ENCODE data around the gene LPIN1. TPM values are rescaled to one million over a fixed set of nuclear protein-coding genes. Genes with fewer than 3 reads are reported as not detected.

Gene LPIN1
- total RNA-seq, 2 donors from 2014 or later: 59.0 to 69.2 TPM

DNA sequence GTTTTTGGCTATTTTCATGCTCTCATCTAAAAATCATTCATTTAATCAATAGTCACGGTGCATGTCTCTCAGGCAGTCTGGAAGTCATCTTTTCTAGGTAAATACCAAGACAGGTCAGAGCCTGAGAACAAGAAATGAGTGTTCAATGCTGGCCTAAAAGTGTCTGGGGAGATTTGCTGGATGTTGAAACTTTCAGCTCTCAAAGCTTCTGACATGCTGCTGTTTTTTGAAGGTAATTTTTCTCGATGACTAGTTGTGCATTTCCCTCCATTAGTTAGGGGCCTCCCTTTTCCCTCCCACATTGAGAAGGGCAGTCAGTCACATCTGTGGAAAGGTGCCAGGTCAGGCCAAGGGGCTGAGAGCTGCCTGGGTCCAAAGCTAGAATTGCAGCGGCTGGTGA, 115.6 kb downstream of the LPIN1 start:
- peaks cover 15% of the 10 kb centered on the region for H3K4me1 Mint-ChIP-seq
- peak overlapping the region; percentile 70 for H3K4me3 Mint-ChIP-seq
- no peak overlapping the region for H3K27ac Mint-ChIP-seq
- H3K36me3 Mint-ChIP-seq (ENCODE audit: low read depth): no peaks in the 10 kb centered on the region
- H3K9me3 Mint-ChIP-seq: no peaks in the 10 kb centered on the region
- no peak for ATAC-seq (replicated peaks)
- H3K27me3 Mint-ChIP-seq: peaks cover 3% of the 10 kb centered on the region

DNA sequence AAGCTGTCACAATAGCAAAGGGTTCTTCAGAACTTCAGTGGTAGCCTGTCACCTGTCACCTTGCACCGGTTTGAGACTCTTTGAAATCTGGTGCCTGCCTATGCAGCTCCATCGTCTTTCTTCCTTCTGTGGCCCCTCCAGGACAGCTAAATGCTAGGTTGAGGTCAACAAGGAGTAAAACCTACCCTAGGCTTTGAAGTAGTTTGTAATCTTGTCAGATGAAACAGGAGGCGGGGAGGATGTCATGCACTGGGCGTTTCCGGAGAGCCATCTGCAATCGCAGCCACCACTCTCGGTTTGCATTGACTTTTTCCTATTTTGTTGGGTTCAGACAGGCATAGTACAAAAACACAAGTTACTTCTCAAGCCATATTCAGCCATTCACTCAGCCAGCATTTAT, 116.7 kb downstream of the LPIN1 start:
- ATAC-seq (replicated peaks): peak; percentile 45
- peaks cover 3% of the 10 kb centered on the region for H3K27me3 Mint-ChIP-seq
- peaks cover 15% of the 10 kb centered on the region for H3K4me1 Mint-ChIP-seq
- H3K4me3 Mint-ChIP-seq: peak overlapping the region; percentile 70
- H3K27ac Mint-ChIP-seq: no peak overlapping the region
- H3K9me3 Mint-ChIP-seq: no peaks in the 10 kb centered on the region
- H3K36me3 Mint-ChIP-seq (ENCODE audit: low read depth): no peaks in the 10 kb centered on the region

DNA sequence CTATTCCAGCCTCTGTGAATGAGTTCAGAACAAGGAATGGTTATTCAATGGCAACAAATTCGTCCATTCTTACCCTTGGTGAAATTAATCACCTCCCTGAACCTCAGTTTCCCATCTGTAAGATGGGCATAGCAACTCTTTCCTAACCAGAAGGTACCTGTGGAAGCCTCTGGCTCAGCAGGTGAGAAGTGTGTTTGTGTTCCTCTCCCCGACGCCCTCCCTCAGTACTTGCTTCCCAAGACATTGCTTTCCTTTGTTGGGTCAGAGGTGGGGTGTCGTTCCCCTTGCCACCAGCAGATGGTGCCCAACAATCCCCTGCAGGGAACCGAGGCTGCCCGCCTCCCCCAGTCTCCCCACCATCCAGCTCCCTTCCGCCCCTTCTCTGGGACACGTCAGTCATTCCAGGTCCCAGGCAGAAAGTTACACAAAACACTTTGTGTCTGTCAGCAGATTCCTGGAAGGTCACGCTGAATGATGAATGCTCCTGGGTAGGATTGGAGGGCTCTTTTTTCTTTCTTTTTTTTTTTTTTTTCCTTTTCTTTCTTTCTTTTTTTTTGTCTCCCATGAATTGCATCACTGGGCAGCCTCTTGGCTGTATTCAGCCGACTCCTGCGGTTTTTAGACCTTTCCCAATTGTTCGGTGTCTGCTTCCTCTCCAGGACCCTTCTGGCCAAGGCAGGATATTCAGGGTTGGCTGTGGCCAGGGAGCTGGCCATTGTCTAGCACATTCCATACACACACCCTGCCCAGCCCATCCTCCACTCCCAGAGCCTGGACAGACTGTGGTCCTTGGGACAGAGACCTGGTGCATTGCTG, 117.3 kb downstream of the LPIN1 start:
- Mint-ChIP-seq H3K4me1 (peaks cover 15% of the 10 kb centered on the region), H3K4me3 (peak overlapping the region; percentile 70), H3K27ac (no peak overlapping the region), H3K9me3 (no peaks in the 10 kb centered on the region), H3K36me3 (ENCODE audit: low read depth) (no peaks in the 10 kb centered on the region), H3K27me3 (peaks cover 3% of the 10 kb centered on the region)
- peak; percentile 62 for ATAC-seq (replicated peaks)

DNA sequence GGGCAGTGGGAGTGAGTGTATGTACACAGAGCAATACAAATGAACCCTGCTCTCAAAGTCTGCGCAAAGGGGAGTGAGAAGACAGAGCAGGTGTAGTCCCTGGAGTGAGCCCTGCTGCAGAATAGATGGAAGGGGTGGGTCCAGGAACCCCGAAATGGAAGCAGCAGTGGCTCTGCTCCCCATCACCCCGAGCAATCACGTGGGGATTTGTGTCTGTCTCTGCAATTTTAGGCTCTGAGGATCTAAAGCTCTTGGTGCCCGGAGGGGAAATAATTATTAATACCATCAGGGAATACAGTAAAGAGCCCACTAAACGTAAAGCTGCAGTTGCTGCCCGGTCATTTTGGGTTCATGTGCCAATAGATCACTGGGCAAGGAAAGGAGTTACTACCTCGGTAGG, 118.3 kb downstream of the LPIN1 start:
- Mint-ChIP-seq H3K36me3 (ENCODE audit: low read depth) (no peaks in the 10 kb centered on the region), H3K4me1 (peaks cover 15% of the 10 kb centered on the region), H3K27me3 (peaks cover 3% of the 10 kb centered on the region), H3K27ac (no peak overlapping the region), H3K4me3 (peak overlapping the region; percentile 70), H3K9me3 (no peaks in the 10 kb centered on the region)
- ATAC-seq (replicated peaks): no peak

DNA sequence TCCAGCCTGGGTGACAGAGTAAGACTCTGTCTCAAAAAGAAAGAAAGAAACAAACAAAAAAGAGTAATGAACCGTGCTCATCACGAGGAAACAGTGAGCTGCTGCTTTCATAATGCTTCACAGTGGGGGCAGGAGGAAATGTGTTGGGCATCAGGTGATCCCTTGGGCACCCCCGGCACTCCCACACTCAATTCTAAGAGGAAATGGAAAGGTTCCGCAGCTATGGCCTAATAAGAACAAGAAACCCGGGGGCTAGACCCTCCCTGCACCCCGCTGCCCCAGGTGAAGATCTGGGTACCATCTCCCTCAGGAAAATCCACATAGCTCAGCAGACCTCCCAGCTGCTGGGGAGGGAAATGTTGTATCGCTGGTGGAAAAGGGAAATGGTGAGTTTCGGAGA, 118.9 kb downstream of the LPIN1 start:
- H3K4me1 Mint-ChIP-seq: peaks cover 17% of the 10 kb centered on the region
- no peak overlapping the region for H3K4me3 Mint-ChIP-seq
- no peaks in the 10 kb centered on the region for H3K36me3 Mint-ChIP-seq (ENCODE audit: low read depth)
- no peaks in the 10 kb centered on the region for H3K9me3 Mint-ChIP-seq
- peaks cover 3% of the 10 kb centered on the region for H3K27me3 Mint-ChIP-seq
- peak; percentile 14 for ATAC-seq (replicated peaks)
- H3K27ac Mint-ChIP-seq: no peak overlapping the region

DNA sequence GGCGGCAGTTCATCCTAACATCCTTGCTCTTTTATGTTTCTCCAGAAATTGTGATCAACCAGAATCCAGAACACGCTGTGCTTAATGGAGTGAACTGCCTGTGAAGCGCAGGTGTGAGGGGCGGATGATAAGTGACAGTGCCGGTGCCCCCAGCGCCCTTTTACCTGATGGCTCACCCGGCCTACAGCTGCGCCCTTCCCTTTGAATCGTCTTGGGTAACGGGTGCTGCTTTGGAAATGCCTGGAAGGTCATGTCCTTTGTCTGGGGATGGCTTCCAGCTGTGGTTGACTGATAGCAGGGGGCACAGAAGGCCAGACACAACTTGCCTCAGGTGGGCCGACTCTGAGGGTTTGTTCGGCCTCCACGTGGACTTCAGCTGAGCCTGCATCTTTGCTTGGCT, 119.4 kb downstream of the LPIN1 start:
- Mint-ChIP-seq H3K27me3 (peaks cover 3% of the 10 kb centered on the region), H3K36me3 (ENCODE audit: low read depth) (no peaks in the 10 kb centered on the region), H3K27ac (no peak overlapping the region), H3K9me3 (no peaks in the 10 kb centered on the region), H3K4me1 (peaks cover 21% of the 10 kb centered on the region), H3K4me3 (no peak overlapping the region)
- no peak for ATAC-seq (replicated peaks)

DNA sequence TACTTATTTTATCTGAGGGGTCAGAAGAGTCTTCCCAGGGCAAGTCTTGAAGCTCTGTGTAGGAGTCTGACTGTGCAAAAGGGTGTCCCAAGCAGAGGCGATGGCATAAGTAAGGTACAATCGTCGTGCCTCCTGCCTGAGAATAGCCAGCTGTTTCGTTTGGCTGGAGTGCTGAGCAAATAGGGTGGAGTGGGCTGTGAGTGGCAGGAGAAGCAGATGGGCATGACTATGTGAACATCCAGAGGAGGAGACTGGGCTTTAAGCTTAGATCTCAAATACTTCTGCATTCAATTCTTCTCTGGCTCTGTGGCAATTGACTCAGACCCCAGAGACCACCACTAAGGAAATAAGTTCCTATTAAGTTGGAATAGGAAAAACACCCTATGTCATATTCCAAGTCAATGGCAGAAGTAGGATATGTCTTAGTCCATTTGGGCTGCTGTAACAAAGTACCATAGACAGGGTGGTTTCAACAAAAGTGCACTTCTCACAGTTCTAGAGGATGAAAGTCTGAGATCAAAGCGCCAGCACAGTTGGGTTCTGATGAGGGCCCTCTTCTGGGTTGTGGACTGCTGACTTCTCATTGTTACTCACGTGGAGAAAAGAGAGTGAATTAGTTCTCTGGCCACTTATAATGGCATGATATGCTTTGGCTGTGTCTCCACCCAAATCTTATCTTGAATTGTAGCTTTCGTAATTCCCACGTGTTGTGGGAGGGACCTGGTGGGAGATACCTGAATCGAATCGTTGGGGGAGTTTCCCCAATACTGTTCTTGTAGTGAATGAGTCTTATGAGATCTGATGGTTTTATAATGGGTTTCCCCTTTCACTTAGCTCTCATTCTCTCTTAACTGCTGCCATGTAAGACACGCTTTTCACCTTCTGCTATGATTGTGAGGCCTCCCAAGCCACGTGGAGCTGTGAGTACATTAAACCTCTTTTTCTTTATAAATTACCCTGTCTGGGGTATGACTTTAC, 120.2 kb downstream of the LPIN1 start:
- H3K36me3 Mint-ChIP-seq (ENCODE audit: low read depth): no peaks in the 10 kb centered on the region
- ATAC-seq (replicated peaks): peak; percentile 72

DNA sequence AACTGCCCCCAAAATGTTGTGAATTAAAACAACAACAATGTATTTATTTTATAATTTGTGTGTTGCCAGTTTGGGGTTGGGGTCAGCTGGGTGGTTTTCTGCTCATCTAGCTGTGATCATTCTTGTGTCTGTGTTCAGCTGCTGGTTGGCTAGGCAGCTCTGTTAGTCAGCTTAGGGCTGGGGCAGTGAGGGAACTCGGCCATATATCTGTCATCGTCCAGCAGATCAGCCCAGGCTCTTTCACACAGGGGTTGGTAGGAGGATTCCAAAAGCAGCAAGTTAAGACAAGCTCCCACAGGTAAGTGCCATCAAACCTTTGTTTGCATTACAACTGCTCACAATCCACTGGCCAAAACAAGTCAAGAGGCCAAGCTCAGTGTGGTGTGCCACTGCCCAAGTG, 121.5 kb downstream of the LPIN1 start:
- H3K27me3 Mint-ChIP-seq: no peaks in the 10 kb centered on the region
- no peaks in the 10 kb centered on the region for H3K9me3 Mint-ChIP-seq
- no peaks in the 10 kb centered on the region for H3K36me3 Mint-ChIP-seq (ENCODE audit: low read depth)
- H3K4me3 Mint-ChIP-seq: no peak overlapping the region
- H3K4me1 Mint-ChIP-seq: peaks cover 21% of the 10 kb centered on the region
- ATAC-seq (replicated peaks): no peak
- no peak overlapping the region for H3K27ac Mint-ChIP-seq

More for the DNA sequence above, 120.2 kb downstream of the LPIN1 start:
- Mint-ChIP-seq H3K27me3 (peaks cover 3% of the 10 kb centered on the region), H3K9me3 (no peaks in the 10 kb centered on the region), H3K4me3 (no peak overlapping the region), H3K4me1 (peaks cover 21% of the 10 kb centered on the region), H3K27ac (no peak overlapping the region)

DNA sequence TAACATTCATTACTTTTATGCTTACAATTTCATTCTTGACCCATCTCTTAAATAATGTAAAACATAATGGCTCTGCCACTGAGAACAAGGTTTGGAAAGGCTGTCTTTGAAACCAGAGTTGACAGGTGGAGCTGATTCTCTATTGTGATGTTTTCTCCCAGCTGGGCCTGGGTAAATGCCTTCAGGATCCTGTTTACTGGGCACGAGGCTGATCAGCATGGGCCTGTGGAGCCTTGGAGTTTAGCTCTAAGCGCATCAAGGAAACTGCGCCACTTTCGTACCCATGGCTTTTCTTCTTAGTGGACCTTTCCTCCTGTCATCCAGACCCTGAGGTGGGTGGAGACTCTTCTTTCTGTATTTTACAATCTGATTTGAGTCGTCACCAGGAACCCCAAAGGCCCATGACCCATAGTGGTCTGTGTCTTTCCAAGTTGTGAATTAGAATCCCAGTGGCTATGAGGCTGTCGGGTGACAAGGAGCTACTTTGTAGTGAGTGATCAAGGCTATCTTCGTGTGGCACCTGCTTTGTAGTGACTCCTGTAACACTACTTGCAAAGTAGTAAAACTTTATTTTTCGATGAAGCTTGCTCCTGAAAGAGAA, 123.1 kb downstream of the LPIN1 start:
- H3K4me3 Mint-ChIP-seq: no peak overlapping the region
- no peak for ATAC-seq (replicated peaks)
- H3K9me3 Mint-ChIP-seq: no peaks in the 10 kb centered on the region
- H3K4me1 Mint-ChIP-seq: peaks cover 18% of the 10 kb centered on the region
- H3K36me3 Mint-ChIP-seq (ENCODE audit: low read depth): no peaks in the 10 kb centered on the region
- no peaks in the 10 kb centered on the region for H3K27me3 Mint-ChIP-seq
- H3K27ac Mint-ChIP-seq: no peak overlapping the region

DNA sequence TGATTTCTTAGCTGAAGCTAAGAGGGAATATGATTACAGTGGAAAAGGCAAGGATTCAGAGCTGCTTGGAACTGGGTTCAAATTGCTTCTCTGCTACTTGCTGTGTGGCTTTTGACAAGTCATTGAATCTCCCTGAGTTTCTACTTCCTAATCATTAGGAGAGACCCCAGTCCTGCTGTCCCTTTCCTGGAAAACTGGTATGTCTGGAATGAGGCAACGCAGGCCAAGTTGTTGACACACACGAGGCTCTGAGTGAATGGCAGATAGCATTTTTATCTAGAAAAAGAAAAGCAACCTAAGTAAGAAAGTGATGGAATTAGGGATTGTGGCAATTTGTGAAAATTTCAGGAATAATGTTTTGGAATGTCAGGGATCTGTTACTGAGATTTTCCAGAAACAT, 123.6 kb downstream of the LPIN1 start:
- peaks cover 21% of the 10 kb centered on the region for H3K4me1 Mint-ChIP-seq
- H3K36me3 Mint-ChIP-seq (ENCODE audit: low read depth): no peaks in the 10 kb centered on the region
- no peak for ATAC-seq (replicated peaks)
- no peak overlapping the region for H3K27ac Mint-ChIP-seq
- no peaks in the 10 kb centered on the region for H3K9me3 Mint-ChIP-seq
- no peak overlapping the region for H3K4me3 Mint-ChIP-seq
- no peaks in the 10 kb centered on the region for H3K27me3 Mint-ChIP-seq

DNA sequence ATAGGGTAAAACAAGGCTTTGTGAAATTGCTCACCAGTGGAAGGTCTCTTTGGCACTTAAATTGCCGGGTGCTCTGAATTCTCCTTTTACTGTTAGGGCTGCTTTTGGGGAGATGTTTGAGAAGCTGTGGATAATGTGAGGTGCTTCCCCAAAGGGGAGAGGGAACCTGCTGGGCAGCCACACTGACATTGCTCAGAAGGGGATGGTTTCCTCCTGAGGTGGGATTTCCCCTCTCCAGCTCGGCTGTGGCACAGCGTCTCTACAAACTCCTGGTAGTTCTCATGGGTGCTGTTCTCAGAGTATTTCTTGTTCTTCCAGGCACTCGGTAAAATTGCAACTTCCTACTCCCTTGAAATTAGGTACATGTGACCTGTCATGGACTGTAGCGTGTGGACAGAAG, 124.2 kb downstream of the LPIN1 start:
- no peak overlapping the region for H3K27ac Mint-ChIP-seq
- peak; percentile 37 for ATAC-seq (replicated peaks)
- H3K4me3 Mint-ChIP-seq: no peak overlapping the region

DNA sequence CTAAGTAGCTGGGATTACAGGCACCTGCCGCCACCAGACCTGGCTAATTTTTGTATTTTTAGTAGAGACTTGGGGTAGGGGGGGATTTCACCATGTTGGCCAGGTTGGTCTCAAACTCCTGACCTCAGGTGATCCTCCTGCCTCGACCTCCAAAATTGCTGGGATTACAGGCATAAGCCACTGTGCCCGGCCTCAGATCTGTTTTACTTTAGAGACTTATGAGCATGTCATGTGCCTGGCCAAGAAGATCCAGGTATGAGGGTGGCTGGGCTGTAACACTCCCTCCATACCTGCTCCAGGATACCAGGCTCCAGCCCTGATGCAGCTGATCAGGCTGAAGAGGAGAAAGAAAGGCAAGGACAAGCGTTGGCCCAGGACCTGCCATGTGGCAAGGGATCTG, 125.0 kb downstream of the LPIN1 start:
- Mint-ChIP-seq H3K27me3 (no peaks in the 10 kb centered on the region), H3K4me1 (peaks cover 25% of the 10 kb centered on the region), H3K4me3 (no peak overlapping the region), H3K9me3 (no peaks in the 10 kb centered on the region), H3K36me3 (ENCODE audit: low read depth) (no peaks in the 10 kb centered on the region), H3K27ac (no peak overlapping the region)
- ATAC-seq (replicated peaks): no peak

More for the DNA sequence above, 124.2 kb downstream of the LPIN1 start:
- no peaks in the 10 kb centered on the region for H3K36me3 Mint-ChIP-seq (ENCODE audit: low read depth)
- no peaks in the 10 kb centered on the region for H3K27me3 Mint-ChIP-seq
- peaks cover 25% of the 10 kb centered on the region for H3K4me1 Mint-ChIP-seq
- H3K9me3 Mint-ChIP-seq: no peaks in the 10 kb centered on the region

DNA sequence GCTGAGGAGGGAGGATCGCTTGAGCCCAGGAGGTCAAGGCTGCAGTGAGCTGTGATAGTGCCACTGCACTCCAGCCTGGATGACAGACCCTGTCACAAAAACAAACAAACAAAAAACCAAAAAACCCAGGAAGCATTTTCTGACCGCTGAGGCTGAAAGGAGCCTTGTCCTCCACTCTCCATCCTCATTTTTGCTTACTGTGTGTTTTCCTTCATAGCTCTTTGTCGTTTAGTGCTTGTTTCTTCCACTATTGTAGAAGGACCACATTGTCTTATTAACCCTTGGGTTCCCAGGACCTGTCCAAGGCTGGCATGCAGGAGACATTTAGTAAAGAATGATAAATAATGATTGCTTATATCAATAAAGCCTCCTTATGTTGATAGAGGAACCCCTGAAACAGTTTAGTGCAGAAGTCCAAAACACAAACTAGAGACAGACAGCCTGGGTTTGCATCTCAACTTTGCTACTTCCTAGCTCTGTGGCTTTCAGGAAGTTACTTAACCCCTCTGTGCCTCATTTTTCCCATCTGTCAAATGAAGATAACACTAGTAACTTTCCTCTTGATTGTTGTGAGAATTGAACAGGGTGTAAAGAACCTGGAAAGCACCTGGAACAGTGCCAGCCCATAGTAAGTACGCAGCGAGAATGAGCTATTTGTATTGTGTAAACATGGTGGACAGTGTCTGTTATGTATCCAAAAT, 126.0 kb downstream of the LPIN1 start:
- Mint-ChIP-seq H3K4me3 (peak overlapping the region; percentile 12), H3K9me3 (no peaks in the 10 kb centered on the region), H3K4me1 (peaks cover 25% of the 10 kb centered on the region), H3K27me3 (no peaks in the 10 kb centered on the region), H3K36me3 (ENCODE audit: low read depth) (no peaks in the 10 kb centered on the region), H3K27ac (no peak overlapping the region)
- ATAC-seq (replicated peaks): peak; percentile 49

DNA sequence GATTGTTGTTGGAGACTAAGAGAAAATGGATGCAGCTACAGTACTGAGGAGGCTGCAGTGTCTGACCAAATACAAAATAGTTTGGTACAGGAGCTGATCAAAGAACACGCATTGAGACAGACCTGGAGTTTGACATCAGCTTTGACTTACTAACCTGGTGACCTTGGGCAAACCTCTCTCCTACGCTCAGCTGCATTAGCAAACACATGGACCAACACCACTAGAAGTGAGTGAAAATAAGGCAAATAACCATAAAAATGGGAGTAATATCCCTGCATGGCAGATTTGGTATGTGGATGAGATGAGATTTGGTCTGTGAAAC, 126.5 kb downstream of the LPIN1 start:
- Mint-ChIP-seq H3K9me3 (no peaks in the 10 kb centered on the region), H3K36me3 (ENCODE audit: low read depth) (no peaks in the 10 kb centered on the region), H3K4me3 (peak overlapping the region; percentile 12), H3K27ac (no peak overlapping the region), H3K4me1 (peaks cover 25% of the 10 kb centered on the region), H3K27me3 (no peaks in the 10 kb centered on the region)
- no peak for ATAC-seq (replicated peaks)
